ENCODE data around the gene KDR.

Gene KDR

DNA sequence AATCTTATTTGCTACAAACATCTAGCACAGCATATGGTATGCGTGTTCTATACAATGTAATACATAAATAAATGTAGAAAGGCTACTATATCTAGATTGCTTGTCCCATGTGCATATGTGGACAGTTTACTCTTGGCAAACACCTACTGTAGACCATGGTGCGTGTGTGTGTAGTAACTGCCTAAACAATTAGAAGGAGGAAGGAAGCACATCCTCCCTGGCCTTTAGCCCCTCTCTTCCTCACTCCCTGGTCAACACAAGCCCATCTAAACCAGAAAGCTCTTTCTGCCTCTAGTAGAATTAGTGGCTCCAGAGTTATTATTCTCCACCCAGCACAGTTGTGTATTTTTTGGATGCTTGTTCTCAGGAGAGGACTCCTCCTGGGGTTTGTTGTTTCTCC lies 73.9 kb downstream of the KDR start:
- no peak for DNase-seq (ENCODE audit: low read depth)
- TF ChIP-seq, protein P1, sequence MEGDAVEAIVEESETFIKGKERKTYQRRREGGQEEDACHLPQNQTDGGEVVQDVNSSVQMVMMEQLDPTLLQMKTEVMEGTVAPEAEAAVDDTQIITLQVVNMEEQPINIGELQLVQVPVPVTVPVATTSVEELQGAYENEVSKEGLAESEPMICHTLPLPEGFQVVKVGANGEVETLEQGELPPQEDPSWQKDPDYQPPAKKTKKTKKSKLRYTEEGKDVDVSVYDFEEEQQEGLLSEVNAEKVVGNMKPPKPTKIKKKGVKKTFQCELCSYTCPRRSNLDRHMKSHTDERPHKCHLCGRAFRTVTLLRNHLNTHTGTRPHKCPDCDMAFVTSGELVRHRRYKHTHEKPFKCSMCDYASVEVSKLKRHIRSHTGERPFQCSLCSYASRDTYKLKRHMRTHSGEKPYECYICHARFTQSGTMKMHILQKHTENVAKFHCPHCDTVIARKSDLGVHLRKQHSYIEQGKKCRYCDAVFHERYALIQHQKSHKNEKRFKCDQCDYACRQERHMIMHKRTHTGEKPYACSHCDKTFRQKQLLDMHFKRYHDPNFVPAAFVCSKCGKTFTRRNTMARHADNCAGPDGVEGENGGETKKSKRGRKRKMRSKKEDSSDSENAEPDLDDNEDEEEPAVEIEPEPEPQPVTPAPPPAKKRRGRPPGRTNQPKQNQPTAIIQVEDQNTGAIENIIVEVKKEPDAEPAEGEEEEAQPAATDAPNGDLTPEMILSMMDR (IDR thresholded peaks at IDR 0.05; ENCODE audit: insufficient read depth, low read depth, low read length, missing control alignments), result no peak
- H3K4me3 ChIP-seq (ENCODE audit: low read depth, low read length), result no peak overlapping the region

DNA sequence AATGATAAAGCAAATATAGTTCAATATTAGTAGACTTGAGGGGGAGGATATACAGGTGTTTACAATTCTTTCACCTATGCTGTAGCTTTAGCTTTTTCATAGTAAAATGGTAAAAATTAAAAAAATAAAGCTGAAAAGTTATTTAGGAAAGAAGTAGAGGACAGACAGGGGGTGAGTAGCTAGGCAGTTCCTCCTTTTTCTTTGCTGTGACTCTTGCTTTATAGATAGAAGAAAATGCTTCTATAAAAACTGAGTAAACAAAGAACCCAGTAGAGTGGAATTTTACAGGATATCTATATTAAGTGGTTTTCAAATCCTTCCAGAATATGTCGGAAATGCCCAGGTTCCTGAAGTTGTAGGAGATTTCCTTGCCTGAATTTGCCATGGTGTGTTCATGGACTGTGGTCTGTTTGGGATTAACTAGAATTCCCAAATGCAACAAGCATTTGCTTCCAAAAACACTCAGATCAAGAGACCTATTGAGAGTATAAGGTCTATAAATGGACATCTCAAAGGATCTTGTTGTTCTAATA lies 74.9 kb downstream of the KDR start:
- no peak overlapping the region for H3K4me3 ChIP-seq (ENCODE audit: low read depth, low read length)

DNA sequence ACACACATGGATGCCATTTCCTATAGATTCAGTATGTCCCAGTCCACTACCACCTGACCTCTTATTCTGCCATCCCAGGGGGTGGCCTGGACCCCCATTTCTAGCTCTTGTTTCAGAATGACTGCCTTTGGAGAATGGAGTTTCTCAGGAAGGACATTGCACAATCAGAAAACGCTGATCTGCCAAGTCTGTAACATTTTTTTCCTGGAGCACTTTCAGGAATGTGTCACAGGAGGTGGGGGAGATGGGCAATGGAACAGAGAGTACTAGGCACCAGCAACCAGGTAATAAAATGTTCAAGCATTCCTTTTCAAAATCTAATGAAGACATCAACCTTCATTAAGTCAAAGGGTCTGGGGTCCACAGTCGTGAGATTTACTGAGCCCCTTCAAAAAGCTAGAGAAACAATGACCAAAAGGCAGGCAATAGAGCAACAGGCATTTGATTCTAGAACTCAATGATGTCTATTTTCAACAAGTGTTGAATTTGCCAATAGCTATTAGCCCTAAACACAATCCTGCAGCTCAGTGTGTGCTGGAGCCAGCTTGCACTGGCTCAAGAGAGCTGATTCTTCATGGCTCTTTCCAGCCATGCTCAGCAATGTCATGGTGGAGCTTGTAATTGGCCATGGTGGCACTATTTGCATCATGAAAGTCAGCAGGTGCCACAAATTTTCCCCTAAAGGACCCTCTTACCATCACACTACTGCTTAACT lies 87.1 kb downstream of the KDR start:
- H3K4me3 ChIP-seq (ENCODE audit: low read depth, low read length), result no peak overlapping the region
- DNase-seq (ENCODE audit: low read depth), result no peak
- TF ChIP-seq, protein P1 (IDR thresholded peaks at IDR 0.05; ENCODE audit: insufficient read depth, low read depth, low read length, missing control alignments), result no peak

More for the DNA sequence above, 74.9 kb downstream of the KDR start:
- DNase-seq (ENCODE audit: low read depth), result no peak
- TF ChIP-seq, protein P1 (IDR thresholded peaks at IDR 0.05; ENCODE audit: insufficient read depth, low read depth, low read length, missing control alignments), result no peak

DNA sequence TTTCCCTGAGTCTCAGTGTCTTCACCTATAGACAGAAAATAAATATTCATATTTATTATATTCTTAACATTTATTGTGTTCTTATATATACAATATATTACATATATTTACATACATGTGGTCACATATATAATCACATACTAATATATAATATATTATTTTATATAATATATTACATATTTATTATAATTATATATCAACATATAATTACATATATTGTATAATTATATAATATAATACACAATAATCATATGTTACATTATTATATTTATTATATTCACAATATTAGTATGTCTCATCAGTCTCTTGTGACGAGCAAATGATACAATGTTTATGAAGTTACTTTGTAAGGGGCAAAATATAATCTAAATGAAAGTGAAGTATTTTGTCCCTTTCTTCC lies 87.7 kb downstream of the KDR start:
- no peak overlapping the region for H3K4me3 ChIP-seq (ENCODE audit: low read depth, low read length)
- no peak for DNase-seq (ENCODE audit: low read depth)
- TF ChIP-seq, protein P1 (IDR thresholded peaks at IDR 0.05; ENCODE audit: insufficient read depth, low read depth, low read length, missing control alignments), result no peak

DNA sequence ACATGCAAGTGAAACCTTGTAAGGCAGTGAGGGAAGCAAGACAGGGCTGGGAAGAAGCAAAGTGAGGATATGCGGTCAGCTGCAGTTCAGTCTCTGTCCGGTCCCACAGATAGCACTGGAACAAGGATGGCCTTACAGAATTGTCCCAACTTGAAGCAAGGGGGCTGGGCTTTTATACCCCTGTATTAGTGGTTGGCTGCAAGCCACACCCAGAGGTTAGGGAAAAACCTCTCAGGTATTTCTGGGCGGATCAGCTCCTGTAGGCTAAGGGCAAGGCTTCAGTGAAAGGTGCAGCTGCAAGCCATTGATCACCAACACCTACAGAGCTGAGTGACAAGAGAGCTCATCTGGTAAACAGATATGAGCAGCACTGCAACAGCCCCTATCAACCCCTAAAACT lies 89.0 kb downstream of the KDR start:
- TF ChIP-seq, protein P1 (IDR thresholded peaks at IDR 0.05; ENCODE audit: insufficient read depth, low read depth, low read length, missing control alignments), result no peak
- no peak for DNase-seq (ENCODE audit: low read depth)
- no peak overlapping the region for H3K4me3 ChIP-seq (ENCODE audit: low read depth, low read length)

DNA sequence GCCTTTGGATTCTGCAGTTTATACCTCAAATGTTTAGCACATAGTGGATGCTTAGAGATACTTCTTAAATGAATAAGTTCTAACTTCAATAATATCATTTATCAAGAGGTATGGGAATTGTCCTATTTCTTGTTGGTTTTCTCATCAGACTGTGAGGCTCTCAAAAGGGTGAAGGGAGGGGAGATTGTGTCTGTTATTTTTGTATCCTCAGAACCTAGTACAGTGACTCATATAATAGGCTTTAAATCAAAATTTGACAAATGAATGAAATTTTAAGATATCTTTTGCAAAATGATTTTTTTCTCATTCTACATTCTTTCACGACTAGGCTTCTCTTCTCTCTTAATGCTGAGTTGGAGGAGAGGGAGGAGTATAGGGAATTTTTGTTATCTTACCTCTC lies 89.5 kb downstream of the KDR start:
- TF ChIP-seq, protein P1 (IDR thresholded peaks at IDR 0.05; ENCODE audit: insufficient read depth, low read depth, low read length, missing control alignments), result no peak
- no peak overlapping the region for H3K4me3 ChIP-seq (ENCODE audit: low read depth, low read length)
- DNase-seq (ENCODE audit: low read depth), result no peak

DNA sequence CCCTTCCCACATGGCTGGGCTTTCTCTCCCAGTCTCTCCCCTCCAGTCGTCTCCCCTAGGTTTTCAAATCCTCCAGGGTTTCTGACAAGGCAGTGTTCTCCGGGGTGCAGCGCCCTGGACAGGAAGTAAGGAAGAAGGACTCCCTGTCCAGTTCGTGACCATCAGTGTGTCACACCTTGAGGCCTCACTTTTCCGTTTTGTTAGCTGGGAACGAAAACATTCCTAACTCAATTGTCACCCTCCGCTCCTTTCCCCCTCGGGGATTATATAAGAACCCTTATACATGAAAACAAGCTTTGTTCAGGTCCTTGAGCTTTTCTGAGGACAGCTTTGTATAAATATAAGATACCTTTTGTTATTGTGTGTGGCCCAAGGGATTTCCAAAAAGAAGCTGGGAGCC lies 92.1 kb downstream of the KDR start:
- H3K4me3 ChIP-seq (ENCODE audit: low read depth, low read length), result no peak overlapping the region
- TF ChIP-seq, protein P1 (IDR thresholded peaks at IDR 0.05; ENCODE audit: insufficient read depth, low read depth, low read length, missing control alignments), result no peak
- DNase-seq (ENCODE audit: low read depth), result no peak
